LHCN-M2 (cell line): ENCODE data around the gene CD83. TPM values are rescaled to one million over a fixed set of nuclear protein-coding genes. Genes with fewer than 3 reads are reported as not detected.
"Not testable (repeated sequence)": the region's sequence is repeated elsewhere in the genome, so short reads cannot be mapped to it uniquely, and the experiment has no call there.

ENCODE experiments used
- DNase-seq: peaks from one replicate; pipeline ENCODE4 v3.0.0-alpha.2; 2012; ENCODE audit warnings: low read depth
- polyA plus RNA-seq: library from polyadenylated mRNA; unstranded; fragments of >200 nt; gene quantifications from one replicate; pipeline ENCODE4 v1.2.1, GENCODE V29; 2012; ENCODE audit warnings: missing spikeins
- total RNA-seq: library from RNA; depleted of rRNA; stranded (reverse); fragments of >200 nt; gene quantifications from 2 replicates; pipeline ENCODE4 v1.2.3, GENCODE V29; 2014; rRNA removed

The CD83 gene
- total RNA-seq = 0.38 and 0.57 TPM in 2 replicates
- 0.55 TPM for polyA plus RNA-seq

DNA sequence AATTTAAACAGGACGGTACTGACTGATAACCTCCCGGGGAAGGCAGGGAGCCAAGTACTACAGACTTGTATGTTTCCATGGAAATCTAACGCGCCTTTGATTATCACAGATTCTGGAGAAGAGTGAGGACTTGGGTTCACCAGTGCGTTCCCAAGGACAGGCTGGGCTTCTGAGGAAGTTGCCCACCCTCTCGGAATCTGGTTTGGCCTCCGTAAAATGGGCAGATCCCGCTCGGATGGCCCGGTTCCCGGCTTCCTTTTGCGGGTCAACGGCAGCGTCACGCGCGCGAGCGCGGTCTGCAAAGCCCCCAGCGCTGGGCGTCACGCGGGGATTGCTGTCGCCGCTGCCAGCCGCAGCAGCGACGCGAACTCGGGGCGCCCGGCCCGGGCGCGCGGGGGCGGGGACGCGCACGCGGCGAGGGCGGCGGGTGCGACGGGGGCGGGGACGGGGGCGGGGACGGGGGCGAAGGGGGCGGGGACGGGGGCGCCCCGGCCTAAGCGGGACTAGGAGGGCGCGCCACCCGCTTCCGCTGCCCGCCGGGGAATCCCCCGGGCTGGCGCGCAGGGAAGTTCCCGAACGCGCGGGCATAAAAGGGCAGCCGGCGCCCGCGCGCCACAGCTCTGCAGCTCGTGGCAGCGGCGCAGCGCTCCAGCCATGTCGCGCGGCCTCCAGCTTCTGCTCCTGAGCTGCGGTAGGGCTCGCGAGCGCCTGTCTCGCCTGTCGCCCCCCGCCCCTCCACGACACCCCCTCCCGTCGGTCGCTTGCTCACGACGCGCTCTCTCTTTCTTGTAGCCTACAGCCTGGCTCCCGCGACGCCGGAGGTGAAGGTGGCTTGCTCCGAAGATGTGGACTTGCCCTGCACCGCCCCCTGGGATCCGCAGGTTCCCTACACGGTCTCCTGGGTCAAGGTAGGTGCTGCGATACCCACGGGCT, at the start of gene CD83:
CD83 (plus strand) TSS at position 615 of the 933 bp plus-strand sequence; CDS start at position 655, 40 bp downstream.
- peak; percentile 14 for DNase-seq

GRCh38 chr6:14068133-14068532, 49.4 kb upstream of the CD83 start:
- peak; percentile 71 for DNase-seq

GRCh38 chr6:14068623-14069022, 48.9 kb upstream of the CD83 start:
- no peak for DNase-seq

DNA sequence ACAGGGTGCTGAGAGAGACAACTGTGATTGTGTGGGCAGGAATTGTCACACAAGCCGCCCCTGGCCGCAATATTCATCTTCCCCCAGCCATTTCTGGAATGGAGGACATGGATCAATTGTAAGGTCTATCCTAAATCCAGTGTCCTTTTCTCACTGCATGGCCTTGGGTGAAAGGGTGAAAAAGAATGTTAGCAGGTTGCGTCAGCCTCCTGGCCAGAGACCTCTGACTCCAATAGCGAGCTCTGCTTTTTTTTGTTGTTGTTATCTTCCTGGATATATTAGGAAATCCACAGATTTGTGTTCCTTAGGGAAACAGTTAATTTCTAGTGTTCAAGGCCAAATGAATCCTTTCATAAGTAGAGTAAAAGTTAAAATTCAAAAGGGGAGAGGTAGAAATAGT, 47.1 kb upstream of the CD83 start:
- DNase-seq = no peak

DNA sequence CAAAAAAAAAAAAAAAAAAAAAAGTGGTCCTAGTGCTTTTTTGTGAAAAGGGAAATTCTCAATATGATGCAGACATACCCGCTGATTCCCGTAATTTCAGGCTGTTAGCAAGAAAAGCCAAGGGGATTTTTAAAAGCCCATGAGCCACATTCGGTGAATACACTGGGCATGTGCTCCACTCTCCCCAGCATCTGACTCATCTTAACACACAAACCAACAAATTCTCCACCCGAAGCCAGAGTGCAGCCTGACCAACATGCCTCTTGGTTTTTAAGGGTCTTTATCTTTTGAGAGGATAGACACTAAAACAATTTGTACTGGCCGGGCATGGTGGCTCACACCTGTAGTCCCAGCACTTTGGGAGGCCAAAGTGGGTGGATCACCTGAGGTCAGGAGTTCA, 45.5 kb upstream of the CD83 start:
- DNase-seq = peak; percentile 25

GRCh38 chr6:14073561-14074354, 43.8 kb upstream of the CD83 start:
- not testable (repeated sequence) for DNase-seq

DNA sequence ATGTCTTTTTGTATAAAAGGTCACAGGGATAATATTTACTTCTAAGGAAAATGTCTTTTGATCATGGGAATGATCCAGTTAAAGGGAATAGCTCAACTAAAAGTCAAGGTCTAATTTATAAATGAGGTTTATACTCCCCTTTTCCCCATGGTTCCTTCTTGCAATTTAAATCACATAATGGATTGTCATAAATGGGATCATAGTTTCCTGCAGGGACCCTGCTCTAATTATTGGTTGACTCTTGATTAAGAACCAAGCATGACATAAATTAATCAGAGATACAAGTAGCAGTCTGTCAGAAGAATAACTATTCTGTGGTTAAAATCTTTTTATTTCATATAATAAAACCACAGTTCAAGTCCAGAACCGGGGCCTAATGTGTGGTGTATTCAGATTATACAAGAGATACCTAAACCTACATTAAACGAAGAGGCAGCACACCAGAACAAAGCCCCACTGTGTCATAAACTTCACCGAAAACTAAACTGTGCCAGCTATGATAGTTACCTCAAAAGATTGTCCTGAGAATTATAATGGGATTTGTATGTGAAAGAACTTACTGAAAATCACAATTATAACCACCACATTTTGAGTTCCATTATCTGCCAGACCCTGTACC, 43.0 kb upstream of the CD83 start:
- DNase-seq = no peak

DNA sequence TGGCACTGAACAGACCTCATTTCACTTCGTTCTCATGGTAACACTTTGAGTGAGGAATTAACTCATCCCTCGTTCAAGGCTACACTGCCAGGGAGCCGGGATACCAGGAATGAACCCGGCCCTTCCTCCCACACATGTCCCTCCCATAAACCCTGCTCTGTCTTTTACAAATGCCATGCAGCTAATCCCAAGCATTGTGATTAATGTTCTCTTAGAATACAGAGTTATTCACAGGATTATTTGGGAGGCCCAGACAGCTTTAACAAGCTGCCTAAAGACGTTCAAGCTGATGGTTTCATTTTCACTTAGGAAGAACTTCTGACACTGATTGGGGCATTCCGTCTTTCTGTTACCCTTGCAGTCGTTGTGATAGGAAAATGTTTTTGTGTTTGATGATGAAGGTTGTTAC, 42.5 kb upstream of the CD83 start:
- peak; percentile 31 for DNase-seq

DNA sequence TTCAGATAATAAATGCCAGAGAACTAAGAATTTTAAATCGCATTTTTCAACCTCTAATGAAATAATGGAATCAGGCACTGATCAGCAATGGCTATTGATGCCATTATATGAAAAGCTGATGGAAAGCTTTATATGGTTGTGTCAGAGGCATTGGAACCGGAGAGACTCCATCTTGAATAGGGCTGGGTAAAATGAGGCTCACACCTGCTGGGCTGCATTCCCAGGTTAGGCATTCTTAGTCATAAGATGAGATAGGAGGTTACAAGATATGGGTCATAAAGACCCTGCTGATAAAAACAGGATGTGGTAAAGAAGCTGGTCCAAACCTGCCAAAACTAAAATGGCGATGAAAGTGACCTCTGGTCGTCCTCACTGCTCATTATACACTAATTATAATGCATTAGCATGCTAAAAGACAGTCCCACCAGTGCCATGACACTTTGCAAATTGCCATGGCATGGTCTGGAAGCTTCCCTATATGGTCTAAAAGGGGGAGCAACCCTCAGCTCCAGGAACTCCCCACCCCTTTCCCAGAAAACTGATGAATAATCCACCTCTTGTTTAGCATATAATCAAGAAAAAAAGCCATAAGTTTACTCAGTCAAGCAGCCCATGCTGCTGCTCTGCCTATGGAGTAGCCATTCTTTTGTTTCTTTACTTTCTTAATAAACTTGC, 40.2 kb upstream of the CD83 start:
- no peak for DNase-seq

DNA sequence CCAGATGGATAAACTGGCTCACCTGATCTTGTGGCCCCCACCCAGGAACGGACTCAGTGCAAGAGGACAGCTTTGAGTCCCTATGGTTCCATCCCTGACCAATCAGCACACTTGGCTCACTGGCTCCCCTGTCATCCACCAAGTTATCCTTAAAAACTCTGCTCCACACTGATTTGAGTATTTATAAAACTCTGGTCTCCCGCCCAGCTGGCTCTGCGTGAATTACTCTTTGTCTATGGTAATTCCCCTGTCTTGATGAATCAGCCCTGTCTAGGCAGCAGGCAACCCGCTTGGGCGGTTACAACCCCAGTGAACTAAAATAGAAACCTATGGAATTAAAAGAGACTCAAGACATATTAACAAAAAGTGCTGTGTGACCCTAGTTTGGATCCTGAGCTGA, 38.1 kb upstream of the CD83 start:
- peak; percentile 21 for DNase-seq

GRCh38 chr6:14079971-14080370, 37.6 kb upstream of the CD83 start:
- DNase-seq = no peak

DNA sequence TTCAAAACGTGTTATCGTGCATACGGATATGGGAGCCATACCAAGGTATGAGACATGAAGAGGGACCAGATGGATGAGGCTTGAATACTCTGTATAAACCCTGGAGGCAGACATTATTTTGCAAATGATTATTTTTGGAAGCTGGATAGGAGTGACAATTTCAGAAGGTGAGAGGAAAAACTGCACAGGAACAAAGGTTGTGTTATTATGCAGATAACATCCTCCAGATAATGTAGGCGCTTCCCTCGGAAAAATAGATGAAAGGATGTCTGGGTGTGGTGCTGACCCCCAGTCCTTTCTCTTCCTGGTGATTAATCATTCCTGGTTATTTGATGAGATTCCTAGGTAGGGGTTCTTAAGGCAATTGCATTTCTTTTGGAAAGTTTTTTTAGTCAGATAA, 36.4 kb upstream of the CD83 start:
- no peak for DNase-seq

DNA sequence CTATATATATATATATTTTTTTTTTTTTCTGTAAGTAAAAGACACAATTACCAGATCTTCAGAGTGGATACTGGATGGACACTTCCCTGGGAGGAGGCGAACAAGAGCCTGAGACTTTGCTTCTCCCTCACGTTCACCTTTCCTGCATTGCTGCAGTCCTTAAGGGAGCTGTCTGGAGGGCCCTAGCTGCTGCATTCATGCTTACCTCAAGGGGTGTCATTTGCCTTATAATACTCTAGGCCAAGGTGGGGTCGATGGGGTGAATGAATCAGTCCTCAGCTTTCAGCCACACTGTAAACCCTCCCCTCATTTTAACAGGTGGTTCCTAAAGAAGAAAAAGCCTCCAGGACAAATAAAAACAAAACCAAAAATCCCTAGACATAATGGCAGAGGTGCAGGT, 34.8 kb upstream of the CD83 start:
- DNase-seq = no peak

- no peak for DNase-seq
Measured at GRCh38 chr6:14083262-14083661, 34.3 kb upstream of the CD83 start.

- no peak for DNase-seq
Measured at GRCh38 chr6:14083751-14084150, 33.8 kb upstream of the CD83 start.

DNA sequence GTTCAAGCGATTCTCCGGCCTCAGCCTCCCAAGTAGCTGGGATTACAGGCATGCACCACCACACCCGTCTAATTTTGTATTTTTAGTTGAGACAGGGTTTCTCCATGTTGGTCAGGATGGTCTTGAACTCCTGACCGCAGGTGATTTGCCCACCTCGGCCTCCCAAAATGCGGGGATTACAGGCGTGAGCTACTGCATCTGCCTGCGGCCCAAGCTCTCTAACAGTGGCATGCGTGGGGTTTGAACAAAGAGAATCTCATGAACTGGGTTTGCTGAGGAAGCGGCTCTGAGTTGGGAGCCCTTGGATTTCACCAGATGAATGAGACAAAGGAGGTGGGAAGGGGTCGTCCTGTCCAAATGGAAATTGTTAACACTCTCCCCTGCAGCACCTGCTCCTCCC, 33.2 kb upstream of the CD83 start:
- no peak for DNase-seq

DNA sequence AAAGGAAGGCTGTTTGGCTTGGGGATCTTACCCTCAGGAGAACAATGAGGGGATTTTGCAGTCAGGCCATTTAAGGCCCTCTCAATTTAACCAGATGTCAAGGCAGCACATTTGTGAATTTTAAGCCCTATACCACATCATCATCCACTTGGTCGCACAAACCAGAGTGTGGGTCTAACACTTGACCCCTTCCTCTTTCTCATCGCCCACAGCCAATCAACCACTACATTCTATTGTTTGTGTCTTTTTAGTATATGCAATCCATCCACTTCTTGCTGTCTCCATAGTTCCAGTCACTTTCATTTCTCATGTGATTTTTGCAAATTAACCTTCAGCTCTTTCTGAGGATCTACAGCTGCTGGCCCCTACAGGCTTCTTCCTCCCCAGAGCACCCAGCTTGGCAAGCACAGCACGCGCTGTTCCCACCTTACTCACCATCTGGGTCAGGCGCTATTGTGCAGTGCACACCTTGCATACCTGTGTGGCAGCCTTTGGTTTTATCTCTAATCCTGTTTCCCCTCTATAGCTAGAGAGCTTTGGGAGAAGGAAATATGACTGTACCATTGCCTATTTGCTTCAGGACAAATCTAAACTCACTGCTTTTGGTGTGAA, 32.3 kb upstream of the CD83 start:
- no peak for DNase-seq

DNA sequence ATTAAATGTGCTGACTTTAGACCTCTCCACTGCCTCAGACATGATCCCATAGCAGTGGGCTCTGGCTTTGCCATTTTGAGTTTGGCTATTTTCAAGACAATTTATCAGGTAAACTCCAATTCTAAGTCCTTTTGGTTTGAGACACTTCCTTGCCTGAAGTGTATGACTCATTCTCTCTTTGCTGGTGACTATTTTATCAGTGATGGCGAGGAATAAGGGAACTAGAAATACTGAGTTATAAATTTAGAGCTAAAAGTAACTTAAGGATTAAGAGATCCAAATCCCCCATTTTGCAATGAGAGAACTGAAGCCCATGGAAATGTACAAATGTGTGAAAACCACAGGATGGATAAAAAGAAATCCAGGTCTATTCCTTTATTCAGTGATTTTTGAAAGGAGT, 30.9 kb upstream of the CD83 start:
- no peak for DNase-seq

DNA sequence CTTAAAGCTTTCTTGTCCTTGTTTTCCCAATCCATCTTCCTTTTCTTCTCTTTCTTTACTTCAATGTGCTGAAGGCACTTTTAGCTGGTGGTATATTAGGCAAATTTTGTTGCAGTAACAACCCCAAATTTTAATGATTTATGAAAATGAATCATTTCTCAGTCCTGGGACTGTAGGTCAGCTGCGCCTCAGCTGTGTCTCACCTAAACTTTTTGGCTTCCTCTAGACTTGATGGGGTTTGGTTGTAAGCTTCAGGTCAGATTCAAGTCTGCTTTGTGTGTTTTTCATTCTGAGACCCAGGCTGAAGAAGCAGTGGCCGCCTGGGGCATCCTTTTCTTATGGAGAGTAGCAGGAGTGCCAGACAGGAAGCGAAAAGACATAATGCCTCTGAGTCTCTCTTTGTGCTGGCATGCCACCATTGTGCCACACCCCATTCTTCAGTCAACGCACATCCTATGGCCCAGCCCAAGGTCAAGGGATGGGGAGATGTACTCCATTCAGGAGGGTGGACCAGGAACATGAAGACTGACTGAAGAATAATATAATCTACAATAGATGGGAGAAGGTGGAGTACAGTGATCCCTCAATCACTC, 28.9 kb upstream of the CD83 start:
- DNase-seq = no peak

- DNase-seq = no peak
Measured at GRCh38 chr6:14089224-14089623, 28.3 kb upstream of the CD83 start.
